SW 1271 (cell line): ENCODE data around the gene KANK4.

Experiments used
- DNase-seq, 2 experiments: peaks; one replicate each; lab custom pipeline; 2025; lab: John Stamatoyannopoulos, UW

Gene KANK4

DNA sequence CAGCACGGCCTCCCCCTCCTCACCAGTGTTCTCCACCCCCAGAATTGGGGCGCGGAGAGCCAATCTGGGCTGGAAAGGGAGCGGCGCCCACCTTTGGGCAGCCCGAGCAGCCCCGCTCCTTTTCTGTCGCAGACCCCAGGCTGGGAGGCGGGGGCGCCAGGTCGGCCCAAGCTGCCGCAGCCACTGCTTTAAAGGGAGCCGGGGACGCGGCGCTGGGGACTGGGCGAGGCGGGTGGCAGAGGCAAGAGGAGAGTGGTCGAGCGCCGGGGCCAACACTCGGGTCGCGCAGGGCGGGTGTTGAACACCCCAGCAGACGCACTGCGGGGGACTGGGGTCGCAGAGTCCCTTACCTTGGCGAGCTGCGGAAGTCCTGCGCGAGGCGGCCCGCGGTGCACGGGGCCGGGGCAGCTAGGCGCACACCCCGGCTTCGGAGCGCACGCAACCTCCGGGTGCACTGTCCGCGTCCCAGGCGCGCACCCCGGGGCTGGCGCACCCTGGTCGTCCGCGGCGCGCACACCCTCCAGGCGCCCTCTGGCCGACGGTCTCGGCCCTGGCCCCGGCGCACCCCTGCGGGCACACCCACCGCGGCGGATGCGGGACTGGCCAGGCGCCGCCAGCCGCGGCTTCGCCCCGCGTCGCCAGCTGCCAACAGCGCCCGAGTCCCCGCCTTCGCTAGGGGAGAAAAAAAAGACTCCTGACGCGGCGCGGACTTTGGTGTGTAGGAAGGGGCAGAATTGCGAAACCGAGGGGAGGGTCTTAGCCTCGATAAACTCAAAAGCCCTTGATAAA lies at the start of gene KANK4:
Gene KANK4, minus strand, starts transcription at position 679 of the 789 bp plus-strand sequence. CDS start 37,870 bp downstream, outside the sequence.
- no peak for DNase-seq

DNA sequence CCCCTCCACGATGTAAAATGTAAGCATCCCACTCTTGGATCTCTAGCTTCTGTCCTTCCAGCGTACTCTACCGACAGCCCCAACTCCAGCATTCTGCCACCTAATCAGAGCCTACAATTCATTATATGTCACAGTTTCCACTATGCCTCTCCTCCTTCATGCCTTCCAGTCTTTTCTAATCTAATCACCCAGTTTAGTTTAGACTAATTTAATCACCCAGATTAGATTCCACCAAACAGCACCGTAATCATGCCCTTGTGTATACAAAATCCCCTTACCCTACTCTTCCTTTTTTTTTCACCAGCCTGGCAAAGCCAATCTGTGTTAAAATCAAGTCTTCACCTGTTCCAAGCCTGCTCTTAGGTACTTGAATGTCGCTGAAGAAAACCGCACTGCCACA lies 49.8 kb upstream of the KANK4 start:
- DNase-seq: no peak

DNA sequence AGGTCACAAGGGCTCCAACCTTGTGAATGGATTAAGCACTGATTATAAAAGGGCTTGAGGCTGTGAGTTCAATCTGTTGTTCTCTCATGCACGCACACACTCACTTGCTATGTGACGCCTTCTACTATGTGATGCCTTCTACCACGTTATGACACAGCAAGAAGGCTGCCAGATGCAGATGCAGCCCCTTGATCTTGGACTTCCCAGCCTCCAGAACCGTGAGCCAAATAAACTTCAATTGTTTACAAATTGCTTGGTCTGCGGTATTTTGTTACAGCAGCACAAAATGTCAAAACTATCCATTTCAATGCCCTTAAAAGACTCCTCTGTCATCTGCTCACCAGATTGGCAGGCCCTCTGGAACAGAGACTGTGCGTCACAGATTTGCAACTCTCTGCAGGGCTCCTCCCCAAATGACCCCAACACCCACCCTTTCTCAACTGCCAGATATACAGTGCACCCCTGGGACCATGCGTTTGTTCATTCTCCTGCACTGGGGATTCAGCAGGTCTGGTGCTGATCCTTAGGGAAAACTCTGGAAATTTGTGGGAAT lies 47.8 kb upstream of the KANK4 start:
- DNase-seq: no peak

DNA sequence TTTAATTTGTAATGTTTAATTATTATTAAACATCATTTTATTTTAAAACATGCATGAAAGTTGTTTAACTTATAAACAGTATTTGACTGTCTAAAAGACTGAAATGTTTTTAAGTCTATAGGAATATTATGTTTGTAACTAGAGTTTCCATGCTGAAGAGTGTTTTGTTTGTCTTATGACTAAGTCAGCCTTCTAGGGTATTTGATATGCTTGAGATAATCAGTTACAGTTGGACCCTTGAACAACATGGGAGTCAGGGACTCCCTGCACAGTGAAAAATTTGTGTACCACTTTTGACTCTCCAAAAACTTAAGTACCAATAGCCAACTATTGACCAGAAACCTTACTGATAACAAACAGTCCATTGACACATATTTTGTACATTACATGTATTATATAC lies 45.5 kb upstream of the KANK4 start:
- DNase-seq: no peak

DNA sequence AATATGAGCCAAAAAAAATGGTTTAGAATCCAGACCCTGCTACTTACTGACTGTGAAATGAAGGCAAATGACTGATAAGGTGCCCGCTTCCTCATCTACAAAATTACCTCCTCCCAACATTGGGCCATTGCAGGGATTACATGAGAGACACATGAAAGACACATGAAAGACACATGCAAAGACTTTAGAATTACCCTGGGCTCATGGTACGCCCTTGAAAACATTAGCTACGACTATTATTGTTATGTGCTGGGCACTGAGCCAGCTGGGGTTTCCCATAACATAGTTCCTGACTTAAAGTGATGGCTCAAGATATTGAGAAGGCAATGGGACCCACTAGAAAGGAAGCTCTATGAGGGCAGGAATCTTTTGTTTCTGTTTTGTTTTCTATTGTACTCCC lies 43.7 kb upstream of the KANK4 start:
- no peak for DNase-seq

DNA sequence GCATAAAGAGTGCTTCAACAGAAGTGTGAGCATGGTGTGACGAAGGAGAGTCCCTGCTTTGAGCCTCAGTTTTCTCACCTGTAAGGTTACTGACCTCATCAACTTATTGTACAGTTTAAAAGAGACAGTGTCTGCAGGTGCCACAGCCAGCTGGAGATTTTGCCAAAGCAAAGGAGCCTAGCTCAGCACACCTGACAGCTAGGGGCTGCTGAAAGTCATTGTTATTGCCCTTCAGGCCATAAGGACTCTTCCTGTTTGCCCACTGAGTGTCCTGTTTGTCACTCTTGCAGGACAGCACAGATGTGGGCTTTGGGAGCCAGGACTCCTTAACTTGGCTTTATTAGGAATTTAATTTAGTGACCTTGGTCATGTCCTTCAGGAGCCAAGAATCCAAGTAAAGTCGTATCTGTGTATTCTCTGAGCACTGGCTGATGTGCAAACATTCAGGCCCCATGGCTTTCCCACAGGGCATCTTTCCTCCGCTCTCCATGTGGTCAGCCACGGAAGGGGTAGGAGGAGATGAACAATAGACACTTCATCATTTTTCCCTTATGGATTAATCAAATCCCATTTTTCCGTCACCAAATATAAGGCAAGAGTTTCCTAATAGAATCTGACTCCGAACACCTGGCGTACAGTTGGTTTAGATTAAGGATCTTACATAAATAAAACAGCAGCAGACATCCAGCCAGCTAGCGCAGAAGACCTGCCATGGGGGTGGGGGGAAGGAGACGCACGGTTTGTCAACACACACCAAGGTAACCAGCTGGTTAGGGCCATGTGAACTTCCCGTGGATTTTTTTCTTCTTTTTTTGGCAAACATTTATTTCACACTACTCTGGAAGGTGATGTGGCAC lies 43.1 kb upstream of the KANK4 start:
- DNase-seq: no peak

DNA sequence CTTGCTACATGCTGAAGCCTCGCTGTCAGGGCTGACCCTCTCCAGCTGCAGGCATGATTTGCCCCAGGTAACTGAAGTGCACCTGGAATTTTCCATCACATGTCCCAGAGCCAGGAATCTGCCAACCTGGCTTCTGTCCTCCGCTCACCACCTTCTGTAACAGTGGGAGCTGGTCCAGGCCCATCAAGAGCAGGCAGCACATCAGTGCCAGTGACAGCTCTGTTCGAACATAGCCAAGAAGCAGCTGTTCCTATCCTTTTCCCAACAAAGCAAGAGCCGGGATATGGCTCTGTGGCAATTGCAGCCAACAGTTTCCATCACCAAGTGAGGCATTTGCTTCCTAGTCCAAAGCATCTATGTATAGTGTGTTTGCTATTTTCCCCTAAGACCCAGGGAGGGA lies 42.2 kb upstream of the KANK4 start:
- DNase-seq: no peak

DNA sequence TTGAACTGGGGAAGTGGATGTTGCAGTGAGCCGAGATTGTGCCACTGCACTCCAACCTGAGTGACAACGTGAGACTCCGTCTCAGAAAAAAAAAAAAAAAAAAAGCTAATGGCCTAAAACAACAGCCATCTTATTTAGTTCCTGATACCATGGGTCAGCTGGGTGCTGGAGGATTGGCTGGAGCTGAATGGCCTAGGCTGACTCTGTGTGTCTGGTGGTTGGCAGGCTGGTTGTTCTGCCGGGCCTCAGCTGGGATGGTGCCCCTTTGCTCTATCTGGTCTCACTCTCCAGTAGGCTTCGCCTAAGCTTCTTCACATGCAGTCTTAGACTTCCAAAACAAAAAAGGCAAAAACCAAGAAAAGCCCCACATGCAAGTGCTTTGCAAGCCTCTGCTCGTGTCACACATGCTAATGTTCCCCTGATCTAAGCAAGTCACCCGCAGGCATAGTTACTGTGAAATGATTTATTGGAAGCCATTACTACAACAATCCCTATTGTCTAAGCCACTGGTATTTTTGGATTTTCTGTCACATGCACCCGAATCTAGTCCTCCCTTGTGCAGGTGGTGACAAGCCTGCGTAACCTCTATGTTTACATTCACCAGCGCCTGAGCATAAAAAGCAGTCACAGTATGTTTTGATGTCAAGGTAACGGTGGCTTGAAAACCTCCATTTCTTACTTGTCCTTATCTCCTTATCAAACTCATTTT lies 39.6 kb upstream of the KANK4 start:
- DNase-seq: no peak

DNA sequence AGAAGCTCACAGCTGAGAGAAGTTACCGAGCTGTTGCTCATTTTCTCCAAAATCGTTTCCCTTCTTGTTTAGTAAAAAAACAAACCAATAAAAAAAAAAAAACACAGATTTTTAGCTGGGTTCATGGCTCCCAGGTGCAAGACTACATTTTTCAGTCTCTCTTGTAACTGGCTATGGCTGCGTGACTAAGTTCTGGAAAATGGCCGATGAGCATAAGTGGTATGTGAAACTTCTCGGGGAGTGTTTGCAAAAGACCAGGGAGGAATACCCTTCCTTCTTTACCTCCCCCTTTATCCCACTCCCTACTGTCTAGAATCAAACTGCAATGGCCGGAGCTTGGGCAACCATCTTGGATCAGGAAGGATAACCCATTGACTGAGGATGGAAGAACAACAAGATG lies 38.7 kb upstream of the KANK4 start:
- no peak for DNase-seq

DNA sequence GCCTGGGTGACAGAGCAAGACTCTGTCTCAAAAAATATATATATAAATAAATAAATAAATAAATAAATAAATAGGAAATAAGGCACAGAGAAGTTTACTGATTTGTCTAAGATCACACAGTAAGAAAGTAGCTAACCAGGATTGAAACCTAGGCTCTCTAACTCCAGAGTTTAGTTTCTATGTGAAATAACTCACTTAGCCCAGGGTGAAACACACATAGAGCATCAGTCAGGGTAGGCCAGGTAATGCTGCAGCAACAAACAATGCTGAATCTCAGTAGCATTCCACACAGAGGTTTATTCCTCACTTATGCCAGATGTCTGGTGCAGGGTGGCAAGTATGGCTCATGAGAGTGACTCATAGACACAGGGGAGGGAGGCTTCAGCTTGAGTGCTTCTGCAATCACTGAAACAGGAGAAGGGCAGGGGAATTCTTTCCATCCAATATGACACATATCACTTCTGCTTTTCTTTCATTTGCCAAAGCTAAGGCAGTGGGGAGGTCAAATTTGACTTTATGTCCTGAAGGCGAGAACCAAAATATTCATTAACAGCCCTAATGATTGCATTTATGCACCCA lies 37.1 kb upstream of the KANK4 start:
- DNase-seq: peak in 1 of 2 experiments; percentile 3

DNA sequence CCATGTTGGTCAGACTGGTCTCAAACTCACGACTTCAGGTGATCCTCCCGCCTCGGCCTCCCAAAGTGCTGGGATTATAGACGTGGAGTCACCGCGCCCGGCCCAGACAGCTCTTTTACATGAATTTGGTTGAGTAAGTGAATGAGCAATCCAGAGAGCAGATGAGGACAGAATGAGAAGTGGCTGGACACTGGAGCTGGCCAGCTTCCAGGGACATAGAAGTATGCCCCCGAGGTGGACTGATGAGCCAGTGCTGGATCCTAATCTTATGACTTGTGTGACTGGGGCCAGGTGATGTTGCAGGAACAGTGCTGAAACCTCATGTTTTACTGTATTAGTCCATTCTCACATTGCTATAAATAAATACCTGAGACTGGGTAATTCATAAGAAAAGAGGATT lies 35.9 kb upstream of the KANK4 start:
- no peak for DNase-seq

DNA sequence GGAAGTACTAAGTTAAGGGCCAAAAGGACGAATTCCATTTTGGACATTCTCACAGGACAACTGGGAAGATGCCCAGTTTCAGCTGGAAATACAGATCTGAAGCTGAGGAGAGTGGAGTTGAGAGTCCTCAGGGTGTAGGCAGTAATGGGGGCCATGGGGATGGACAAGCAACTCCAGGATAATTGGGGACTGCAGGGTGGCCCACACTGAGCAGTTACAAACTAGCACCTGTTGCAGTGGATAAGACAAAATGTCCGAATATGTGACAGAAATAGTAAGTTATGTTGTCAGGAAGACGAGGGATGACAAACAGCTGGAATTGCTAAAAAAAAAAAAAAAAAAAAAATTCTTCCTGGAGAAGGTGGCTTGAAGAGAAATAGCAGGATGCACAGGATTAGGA lies 34.6 kb upstream of the KANK4 start:
- DNase-seq: no peak

DNA sequence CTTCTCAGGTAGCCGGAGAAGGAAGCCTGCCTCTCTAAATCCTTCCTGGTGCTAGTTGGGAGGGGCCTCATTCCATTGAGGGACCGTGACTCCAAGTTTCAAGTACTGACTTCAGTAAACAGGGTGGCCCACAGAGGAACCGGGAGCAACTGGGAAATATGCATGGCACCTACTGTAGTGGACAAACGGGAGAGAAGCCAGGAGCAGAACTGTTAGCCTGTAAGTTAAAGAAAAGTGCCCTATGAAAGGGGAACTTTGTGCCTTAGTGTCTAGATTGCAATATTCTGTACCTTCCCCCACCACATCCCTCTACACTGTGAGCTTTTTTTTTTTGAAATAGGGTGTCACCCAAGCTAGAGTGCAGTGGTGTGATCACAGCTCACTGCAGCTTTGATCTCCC lies 33.2 kb upstream of the KANK4 start:
- no peak for DNase-seq

DNA sequence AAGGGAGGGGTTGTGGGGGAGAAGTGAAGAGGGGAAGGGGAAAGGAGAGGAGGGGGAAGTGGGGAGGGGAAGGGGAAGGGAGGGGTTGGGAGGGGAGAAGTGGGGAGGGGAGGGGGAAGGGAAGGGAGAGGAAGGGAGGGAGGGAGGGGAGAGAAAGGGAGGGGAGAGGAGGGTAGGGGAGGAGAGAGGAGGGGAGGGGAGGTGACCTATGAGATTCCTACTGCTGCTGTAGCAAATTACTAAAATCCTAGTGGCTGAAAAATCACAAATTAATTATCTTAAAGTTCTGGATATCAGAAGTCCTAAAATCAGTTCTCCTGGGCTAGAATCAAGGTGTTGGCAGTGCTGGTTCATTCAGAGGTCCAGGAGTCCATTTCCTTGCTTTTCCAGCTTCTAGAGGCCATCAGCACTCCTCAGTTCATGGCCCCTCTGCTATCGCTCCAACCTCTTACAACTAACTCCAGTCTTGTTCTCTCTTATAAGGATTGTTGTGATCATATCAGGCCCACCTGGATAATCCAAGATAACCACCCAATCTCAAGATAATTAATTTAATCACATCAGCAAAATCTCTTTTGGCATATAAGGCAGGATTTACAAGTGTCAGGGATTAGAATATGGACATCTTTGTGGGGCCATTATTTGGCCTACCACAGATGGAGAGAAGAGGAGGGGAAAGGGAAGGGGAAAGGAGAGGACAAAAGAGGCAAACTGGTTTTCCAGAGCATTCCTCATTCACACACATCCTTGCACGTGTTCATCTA lies 30.4 kb upstream of the KANK4 start:
- no peak for DNase-seq

DNA sequence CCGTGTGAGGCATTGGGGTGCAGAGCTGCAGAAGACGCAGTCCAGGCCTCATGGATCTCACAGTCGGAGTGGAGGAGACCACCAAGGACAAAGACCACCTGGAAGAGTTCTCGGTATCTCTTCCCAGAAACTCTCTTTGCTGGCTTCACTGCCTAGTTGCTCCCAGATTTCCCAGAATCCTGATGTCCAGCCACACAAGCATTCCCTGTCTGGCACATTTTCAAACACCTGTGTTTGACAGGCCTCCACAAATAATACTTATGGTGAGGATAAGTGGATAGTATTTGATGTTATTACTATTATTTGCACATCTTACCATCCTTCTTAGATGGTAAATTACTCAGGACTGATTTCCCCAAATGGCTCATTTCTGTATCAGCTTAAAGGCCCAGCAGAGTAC lies 27.7 kb upstream of the KANK4 start:
- DNase-seq: no peak

DNA sequence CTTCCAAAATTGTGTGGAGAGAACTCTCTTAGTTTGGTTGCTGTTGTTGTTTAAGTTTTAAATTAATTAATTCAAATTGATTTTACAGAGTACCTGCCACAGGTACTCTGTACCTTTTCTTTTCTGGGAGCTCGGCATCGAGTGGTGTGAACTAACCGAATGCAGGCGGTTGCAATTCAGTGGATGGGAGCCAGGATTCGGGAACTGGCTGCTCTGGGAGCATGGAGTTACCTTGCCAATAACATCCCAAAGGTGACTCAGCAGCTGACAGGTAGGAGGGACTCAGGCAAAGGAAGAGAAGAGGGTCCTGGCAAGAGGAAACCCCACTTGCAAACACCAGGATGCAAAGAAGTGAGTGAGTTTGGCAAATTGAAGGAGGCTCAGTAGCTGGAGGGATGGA lies 24.7 kb upstream of the KANK4 start:
- no peak for DNase-seq

DNA sequence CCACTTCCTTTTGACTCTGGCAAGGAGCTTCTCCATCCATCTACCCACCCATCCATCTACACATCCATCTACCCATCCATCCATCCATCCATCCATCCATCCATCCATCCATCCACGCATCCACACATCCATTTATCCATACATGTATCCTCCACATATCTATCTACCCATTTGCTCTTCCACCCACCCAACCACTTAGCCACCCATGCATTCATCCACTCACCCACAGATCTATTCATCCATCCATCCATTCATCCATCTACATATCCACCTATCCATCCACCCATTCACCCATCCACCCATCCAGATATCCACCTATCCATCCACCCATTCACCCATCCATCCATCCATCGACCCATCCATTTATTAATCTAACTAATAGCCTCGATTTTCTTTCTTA lies 23.0 kb upstream of the KANK4 start:
- DNase-seq: no peak

DNA sequence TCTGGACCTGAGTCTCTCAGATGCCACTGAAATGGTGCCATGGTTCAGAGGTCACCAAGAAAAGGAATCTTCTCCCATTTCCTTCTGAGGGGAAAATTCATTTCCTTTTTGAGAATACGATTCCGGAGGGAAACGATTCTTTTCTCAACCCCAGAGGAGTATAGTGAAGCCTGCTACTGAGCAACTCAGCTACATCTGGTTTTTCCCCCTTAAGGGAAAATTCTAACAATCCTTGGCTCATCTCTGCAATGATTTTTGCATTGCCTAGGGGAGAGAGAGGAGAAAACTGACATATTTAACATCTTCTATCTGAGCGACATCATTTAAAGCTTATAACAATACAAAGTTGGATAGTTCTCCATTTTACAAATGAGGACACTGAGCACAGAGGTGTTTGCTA lies 22.4 kb upstream of the KANK4 start:
- no peak for DNase-seq

DNA sequence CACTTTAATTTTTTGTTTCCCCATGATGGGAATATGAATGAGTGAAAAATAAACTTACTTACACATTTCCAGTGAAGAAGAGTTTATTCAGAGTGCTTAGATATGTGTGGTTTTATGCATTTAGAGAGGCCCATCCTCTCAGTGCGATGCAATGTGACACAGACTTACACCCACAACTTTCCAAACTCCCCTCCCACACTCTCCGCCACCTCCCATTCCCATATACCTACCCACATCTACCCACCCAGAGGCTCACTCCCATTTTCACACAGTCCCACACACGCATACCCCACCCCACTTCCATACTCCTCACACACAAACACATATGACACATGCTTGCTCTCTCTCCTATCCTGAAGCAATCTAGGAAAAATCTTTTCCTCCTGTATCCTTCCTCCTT lies 21.9 kb upstream of the KANK4 start:
- no peak for DNase-seq

DNA sequence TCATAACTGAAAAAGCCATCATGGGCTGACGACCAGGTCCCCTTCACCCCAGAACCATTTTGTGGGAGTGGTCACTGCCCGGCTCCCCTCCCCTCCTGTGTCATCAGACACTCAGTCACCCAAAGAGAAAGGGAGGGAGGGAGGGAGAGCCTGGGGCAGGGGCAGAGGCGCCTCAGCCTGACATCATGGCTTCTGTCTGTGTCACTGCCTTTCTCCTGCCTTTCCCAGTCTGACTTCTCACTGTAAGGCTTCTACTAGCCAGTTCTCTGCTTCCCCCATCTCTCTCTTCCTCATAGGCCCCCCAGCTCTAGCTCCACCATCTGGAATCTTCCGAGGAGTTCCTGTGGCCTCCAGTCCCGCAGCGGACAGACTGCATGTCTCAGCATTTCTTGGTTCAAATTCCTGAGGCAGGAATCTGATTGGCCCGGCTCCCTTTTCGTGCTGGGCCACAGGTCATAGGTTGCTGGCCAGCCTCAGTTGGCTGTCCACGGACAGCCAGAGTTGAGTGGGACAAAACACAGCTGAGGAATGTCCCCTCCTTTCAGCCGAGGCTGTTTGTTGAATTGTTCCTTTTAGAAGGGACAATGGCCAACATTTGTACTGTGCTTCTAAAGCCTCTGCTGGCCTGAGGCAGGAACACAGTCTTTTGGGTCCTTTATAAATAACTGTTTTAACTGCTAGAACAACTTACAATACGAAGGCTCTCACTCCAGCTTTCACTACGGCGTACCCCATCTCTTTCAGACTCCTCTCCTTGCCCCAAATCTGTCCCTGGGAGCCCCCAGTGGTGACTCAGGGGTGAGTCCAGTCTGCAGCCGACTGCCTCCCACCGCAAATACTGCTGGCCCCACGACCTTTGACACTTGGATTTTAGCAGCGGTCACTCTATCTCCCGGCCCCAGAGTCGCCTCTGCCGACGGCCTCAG lies 18.7 kb upstream of the KANK4 start:
- DNase-seq: no peak
